ENCODE data around the gene DYNC1LI1.

DNA sequence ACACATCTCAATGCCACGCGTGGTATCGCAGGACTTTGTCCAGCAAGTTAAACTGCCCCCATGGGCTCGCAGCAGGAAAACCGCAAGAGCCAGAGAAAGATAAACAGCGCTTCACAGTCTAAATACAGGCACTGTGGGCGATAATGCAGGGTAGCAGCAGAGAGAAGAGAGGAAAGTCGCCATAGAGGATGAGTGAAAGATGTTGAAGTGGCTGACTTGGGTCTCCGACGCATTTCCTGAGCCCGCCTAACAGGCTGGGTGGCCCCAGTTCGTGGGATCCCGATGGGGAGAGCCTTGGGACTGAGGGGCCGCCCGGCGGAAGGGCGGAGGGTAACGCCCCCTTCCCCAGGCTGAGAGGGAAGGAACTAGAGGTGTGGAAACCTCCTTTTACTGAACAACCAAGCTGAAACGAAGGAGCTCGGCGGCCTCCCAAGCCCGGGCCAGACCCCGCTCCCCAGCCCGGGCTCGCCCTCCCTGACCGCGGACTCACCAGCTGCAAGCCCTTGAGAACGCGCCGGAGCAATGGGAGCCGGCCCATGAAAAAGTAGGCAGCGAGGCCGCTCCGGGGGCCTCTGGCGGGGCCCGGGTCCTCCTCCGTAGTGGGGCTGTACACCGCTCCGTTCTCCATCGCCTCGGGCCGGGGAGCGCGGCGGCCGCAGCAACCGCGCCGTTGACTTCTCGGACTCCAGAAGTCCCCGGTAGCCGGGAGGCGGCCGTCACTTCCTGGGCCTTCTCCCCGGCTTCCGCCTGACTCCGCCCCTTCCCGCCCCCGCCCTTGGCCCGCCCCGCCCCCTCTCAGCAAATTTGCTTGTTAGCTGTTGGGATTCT lies 68.3 kb downstream of the DYNC1LI1 start, which contains the start of gene CMTM6:
- TF ChIP-seq, protein P1, sequence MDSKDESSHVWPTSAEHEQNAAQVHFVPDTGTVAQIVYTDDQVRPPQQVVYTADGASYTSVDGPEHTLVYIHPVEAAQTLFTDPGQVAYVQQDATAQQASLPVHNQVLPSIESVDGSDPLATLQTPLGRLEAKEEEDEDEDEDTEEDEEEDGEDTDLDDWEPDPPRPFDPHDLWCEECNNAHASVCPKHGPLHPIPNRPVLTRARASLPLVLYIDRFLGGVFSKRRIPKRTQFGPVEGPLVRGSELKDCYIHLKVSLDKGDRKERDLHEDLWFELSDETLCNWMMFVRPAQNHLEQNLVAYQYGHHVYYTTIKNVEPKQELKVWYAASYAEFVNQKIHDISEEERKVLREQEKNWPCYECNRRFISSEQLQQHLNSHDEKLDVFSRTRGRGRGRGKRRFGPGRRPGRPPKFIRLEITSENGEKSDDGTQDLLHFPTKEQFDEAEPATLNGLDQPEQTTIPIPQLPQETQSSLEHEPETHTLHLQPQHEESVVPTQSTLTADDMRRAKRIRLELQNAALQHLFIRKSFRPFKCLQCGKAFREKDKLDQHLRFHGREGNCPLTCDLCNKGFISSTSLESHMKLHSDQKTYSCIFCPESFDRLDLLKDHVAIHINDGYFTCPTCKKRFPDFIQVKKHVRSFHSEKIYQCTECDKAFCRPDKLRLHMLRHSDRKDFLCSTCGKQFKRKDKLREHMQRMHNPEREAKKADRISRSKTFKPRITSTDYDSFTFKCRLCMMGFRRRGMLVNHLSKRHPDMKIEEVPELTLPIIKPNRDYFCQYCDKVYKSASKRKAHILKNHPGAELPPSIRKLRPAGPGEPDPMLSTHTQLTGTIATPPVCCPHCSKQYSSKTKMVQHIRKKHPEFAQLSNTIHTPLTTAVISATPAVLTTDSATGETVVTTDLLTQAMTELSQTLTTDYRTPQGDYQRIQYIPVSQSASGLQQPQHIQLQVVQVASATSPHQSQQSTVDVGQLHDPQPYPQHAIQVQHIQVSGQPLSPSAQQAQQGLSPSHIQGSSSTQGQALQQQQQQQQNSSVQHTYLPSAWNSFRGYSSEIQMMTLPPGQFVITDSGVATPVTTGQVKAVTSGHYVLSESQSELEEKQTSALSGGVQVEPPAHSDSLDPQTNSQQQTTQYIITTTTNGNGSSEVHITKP (IDR thresholded peaks at IDR 0.05; ENCODE audit: partially characterized antibody): no peak
- TF ChIP-seq, protein P2, sequence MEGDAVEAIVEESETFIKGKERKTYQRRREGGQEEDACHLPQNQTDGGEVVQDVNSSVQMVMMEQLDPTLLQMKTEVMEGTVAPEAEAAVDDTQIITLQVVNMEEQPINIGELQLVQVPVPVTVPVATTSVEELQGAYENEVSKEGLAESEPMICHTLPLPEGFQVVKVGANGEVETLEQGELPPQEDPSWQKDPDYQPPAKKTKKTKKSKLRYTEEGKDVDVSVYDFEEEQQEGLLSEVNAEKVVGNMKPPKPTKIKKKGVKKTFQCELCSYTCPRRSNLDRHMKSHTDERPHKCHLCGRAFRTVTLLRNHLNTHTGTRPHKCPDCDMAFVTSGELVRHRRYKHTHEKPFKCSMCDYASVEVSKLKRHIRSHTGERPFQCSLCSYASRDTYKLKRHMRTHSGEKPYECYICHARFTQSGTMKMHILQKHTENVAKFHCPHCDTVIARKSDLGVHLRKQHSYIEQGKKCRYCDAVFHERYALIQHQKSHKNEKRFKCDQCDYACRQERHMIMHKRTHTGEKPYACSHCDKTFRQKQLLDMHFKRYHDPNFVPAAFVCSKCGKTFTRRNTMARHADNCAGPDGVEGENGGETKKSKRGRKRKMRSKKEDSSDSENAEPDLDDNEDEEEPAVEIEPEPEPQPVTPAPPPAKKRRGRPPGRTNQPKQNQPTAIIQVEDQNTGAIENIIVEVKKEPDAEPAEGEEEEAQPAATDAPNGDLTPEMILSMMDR (IDR thresholded peaks at IDR 0.05 in 2 of 3, conservative IDR thresholded peaks at IDR 0.05 in 1 of 3; ENCODE audit: insufficient read depth in 2 of 3, low read depth in 1 of 3, low read length in 3 of 3): peak in 2 of 3 experiments; percentile 10 to 18; a peak in 1 of 6 replicates
- TF ChIP-seq, protein P3, sequence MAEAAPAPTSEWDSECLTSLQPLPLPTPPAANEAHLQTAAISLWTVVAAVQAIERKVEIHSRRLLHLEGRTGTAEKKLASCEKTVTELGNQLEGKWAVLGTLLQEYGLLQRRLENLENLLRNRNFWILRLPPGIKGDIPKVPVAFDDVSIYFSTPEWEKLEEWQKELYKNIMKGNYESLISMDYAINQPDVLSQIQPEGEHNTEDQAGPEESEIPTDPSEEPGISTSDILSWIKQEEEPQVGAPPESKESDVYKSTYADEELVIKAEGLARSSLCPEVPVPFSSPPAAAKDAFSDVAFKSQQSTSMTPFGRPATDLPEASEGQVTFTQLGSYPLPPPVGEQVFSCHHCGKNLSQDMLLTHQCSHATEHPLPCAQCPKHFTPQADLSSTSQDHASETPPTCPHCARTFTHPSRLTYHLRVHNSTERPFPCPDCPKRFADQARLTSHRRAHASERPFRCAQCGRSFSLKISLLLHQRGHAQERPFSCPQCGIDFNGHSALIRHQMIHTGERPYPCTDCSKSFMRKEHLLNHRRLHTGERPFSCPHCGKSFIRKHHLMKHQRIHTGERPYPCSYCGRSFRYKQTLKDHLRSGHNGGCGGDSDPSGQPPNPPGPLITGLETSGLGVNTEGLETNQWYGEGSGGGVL (CRISPR knock-in tag; IDR thresholded peaks at IDR 0.05): no peak
- TF ChIP-seq ZC3H11A (IDR thresholded peaks at IDR 0.05; ENCODE audit: low read depth, low read length) (no peak), POLR3A (IDR thresholded peaks at IDR 0.05; ENCODE audit: borderline replicate concordance, extremely low read depth, insufficient read depth, insufficient read length) (no peak)

Measured in K562 (cell line).